ENCODE results near the gene C11orf98.
"Not testable (repeated sequence)": the region's sequence is repeated elsewhere in the genome, so short reads cannot be mapped to it uniquely, and the experiment has no call there.

Gene C11orf98

GRCh38 chr11:62687508-62688396 lies 22.7 kb upstream of the C11orf98 start:
- Histone ChIP-seq H3K4me2 (no peak overlapping the region), H3K9ac (no peak overlapping the region), H4K20me1 (no peaks in the 10 kb centered on the region), H3K27ac (no peak overlapping the region), H3K36me3 (peaks cover 34% of the 10 kb centered on the region), H3K27me3 (no peaks in the 10 kb centered on the region), H3K4me1 (no peaks in the 10 kb centered on the region), H3K4me3 (no peak overlapping the region), H3K9me3 (no peaks in the 10 kb centered on the region)
- no peak for TF ChIP-seq Cebpa-rat (IDR thresholded peaks at IDR 0.05)

DNA sequence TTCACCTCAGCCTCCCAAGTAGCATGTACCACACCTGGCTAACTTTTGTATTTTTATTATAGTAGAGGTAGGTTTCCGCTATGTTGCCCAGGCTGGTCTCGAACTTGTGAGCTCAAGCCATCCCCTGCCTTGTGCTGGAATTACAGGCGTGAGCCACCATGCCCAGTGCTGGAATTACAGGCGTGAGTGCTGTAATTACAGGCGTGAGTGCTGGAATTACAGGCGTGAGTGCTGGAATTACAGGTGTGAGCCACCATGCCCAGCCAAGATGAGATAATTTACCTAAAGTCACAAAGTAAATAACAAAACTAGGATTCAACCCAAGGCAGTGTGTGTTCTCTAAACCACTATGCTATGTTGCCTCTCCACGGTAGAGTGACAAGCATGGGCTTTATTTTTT lies 17.5 kb upstream of the C11orf98 start:
- H3K36me3 ChIP-seq, result peaks cover 5% of the 10 kb centered on the region
- H3K4me3 ChIP-seq, result no peak overlapping the region
- peaks cover 8% of the 10 kb centered on the region for H4K20me1 ChIP-seq
- no peak overlapping the region for H3K9ac ChIP-seq
- peaks cover 31% of the 10 kb centered on the region for H3K4me1 ChIP-seq
- H3K27me3 ChIP-seq, result no peaks in the 10 kb centered on the region
- no peak overlapping the region for H3K27ac ChIP-seq
- H3K9me3 ChIP-seq, result no peaks in the 10 kb centered on the region
- no peak overlapping the region for H3K4me2 ChIP-seq
- TF ChIP-seq Cebpa-rat (IDR thresholded peaks at IDR 0.05), result no peak

DNA sequence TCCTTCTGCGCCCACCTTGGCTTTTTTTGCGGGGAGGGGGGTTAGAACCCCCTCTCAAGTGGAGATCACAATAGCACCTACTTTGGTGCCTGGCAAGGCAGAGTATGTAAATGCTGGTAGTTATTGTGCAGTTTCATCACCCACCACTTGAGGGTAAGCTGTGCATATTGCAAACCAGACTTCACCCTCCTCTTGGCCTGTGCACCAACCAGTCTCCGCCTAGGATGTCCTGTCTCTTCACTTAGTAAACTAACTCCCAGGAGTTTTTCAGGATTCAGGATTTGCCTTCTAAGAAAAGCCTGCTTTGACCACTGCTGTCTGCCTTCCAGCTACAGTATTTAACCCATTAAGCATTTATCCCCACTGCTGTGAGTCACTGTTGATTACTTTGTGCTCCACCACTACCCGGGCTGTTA lies 15.8 kb upstream of the C11orf98 start:
- Histone ChIP-seq H3K4me3 (no peak overlapping the region), H3K27me3 (no peaks in the 10 kb centered on the region), H3K9me3 (no peaks in the 10 kb centered on the region), H3K9ac (no peak overlapping the region), H4K20me1 (peaks cover 23% of the 10 kb centered on the region), H3K4me2 (0 out of 2 replicates have a peak overlapping the region, but pooled peaks have one; percentile 94), H3K27ac (0 out of 2 replicates have a peak overlapping the region, but pooled peaks have one; percentile 5), H3K4me1 (peaks cover 41% of the 10 kb centered on the region), H3K36me3 (peaks cover 22% of the 10 kb centered on the region)
- no peak for TF ChIP-seq Cebpa-rat (IDR thresholded peaks at IDR 0.05)

DNA sequence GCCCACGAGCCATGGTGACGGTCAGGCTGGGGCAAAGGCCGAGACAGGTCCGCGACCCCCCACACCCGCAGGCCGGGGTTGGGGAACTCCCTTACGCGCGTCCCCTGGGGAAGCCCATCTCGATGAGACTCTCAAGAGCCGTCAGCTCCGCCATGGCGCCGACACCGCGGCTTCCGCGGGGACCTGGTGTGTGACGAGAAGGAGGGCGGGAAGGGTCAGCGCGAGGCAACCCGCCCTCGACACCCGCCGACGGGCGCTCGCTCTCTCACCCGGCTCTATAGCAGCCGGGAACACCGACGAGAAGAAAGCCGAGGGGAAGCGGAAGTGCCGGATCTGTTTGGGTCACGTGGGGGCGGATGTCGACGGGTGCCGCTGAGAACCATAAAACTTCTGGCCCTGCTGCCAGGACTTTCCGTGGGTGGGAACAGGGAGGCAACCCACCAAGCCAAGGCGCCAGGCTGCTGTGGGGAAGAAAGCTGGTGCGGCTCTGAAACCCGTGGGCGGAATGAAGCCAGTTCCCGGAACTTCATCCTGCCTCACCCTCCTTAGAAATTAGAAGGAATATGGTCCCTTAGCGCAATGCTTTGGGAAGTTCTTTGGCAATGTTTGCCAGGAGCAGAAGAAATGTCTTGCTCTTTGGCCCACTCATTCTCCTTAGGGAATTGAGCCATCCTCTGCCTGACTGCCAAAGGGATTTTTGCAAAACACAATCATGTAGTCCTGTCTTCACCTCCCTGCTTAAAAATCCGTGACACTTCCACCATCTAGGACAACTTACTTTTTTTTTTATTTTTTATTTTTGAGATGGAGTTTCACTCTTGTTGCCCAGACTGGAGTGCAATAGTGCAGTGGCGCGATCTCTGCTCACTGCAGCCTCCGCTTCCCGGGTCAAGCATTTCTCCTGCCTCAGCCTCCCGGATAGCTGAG lies 14.0 kb upstream of the C11orf98 start, which contains the start of gene UBXN1:
Gene UBXN1 (minus strand): TSS at position 304 of the 927 bp plus-strand sequence. CDS start 150 bp downstream, at position 154.
- H3K4me1 ChIP-seq, result peaks cover 41% of the 10 kb centered on the region
- peak within 1 kb of the TSS; percentile 93 for H3K9ac ChIP-seq
- peak within 1 kb of the TSS; percentile 94 for H3K4me2 ChIP-seq
- H3K27ac ChIP-seq, result peak within 1 kb of the TSS; percentile 92
- no peaks in the 10 kb centered on the region for H3K9me3 ChIP-seq
- no peak for TF ChIP-seq Cebpa-rat (IDR thresholded peaks at IDR 0.05)
- peak within 1 kb of the TSS; percentile 99 for H3K4me3 ChIP-seq
- peaks cover 40% of the 10 kb centered on the region for H3K36me3 ChIP-seq
- no peaks in the 10 kb centered on the region for H3K27me3 ChIP-seq
- peaks cover 23% of the 10 kb centered on the region for H4K20me1 ChIP-seq

DNA sequence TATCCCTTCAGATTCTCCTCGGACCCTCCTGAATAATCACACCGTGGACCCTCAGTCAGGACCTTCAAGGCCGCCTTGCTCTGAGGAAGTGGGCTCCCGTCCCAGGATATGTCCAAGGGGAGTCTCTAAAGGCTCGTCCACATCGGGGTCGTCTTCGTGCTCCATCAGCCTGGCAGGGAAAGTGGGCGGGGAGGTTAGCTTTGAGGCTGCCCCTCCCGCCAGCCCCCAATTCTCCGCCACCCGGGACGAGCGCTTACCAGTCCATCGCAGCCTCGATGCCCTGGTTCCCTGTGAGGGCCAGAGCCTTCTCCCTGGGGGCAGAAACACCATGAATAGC lies 13.4 kb upstream of the C11orf98 start:
- Histone ChIP-seq H4K20me1 (peaks cover 28% of the 10 kb centered on the region), H3K4me1 (peaks cover 48% of the 10 kb centered on the region), H3K4me2 (peak overlapping the region; percentile 94), H3K4me3 (peak overlapping the region; percentile 99), H3K9me3 (no peaks in the 10 kb centered on the region), H3K9ac (peak overlapping the region; percentile 93), H3K36me3 (peaks cover 46% of the 10 kb centered on the region), H3K27ac (peak overlapping the region; percentile 92), H3K27me3 (no peaks in the 10 kb centered on the region)
- TF ChIP-seq Cebpa-rat (IDR thresholded peaks at IDR 0.05), result no peak

DNA sequence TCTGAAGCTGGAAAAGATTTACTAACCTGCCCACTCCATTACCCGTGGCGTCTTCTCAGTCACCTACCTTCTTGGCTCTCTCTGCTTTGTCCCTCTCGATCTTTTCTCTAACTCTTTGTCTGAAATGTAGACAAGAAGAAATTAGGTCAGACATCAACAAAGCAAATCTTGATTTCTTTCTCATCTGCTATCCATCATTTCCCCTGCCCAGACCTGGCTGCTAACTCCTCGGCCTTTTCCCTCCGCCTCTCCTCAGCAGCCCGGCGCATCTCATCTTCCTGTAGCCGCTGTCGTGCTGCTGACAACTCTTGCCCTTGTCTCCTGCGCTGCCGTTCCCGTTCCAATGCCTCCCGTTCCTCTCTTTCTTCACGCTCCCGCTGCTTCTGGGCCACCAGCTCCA lies 12.7 kb upstream of the C11orf98 start:
- Histone ChIP-seq H3K9me3 (no peaks in the 10 kb centered on the region), H3K4me3 (peak overlapping the region; percentile 99), H3K27me3 (no peaks in the 10 kb centered on the region), H4K20me1 (peaks cover 34% of the 10 kb centered on the region), H3K9ac (peak overlapping the region; percentile 93), H3K4me1 (peaks cover 54% of the 10 kb centered on the region), H3K4me2 (peak overlapping the region; percentile 94), H3K27ac (no peak overlapping the region; the same call in 1 of the 2 replicates), H3K36me3 (peaks cover 53% of the 10 kb centered on the region)
- TF ChIP-seq Cebpa-rat (IDR thresholded peaks at IDR 0.05), result no peak

DNA sequence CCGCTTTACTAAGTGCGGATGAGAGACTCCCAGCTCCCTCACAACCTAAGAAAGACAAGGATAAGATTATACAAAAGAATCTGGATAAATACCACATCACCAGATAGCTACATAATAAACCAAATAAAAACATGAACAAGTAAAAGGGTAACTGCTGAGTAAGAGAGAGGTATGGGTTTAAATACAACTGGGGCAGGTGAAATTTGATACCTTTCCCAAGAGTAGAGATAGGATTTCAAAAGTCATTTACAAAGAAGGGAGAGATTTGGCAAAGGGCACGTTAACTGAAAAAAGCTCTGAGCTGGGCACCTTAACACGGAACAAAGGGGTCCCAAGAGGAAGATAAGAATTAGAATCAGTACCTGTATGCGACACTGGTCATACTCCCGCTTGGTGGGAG lies 12.1 kb upstream of the C11orf98 start:
- Histone ChIP-seq H3K27ac (no peak overlapping the region; the same call in 1 of the 2 replicates), H3K4me1 (peaks cover 60% of the 10 kb centered on the region), H3K36me3 (peaks cover 54% of the 10 kb centered on the region), H4K20me1 (peaks cover 38% of the 10 kb centered on the region), H3K4me2 (peak overlapping the region; percentile 94), H3K27me3 (no peaks in the 10 kb centered on the region), H3K9me3 (no peaks in the 10 kb centered on the region), H3K4me3 (peak overlapping the region; percentile 99), H3K9ac (peak overlapping the region; percentile 93)
- no peak for TF ChIP-seq Cebpa-rat (IDR thresholded peaks at IDR 0.05)

DNA sequence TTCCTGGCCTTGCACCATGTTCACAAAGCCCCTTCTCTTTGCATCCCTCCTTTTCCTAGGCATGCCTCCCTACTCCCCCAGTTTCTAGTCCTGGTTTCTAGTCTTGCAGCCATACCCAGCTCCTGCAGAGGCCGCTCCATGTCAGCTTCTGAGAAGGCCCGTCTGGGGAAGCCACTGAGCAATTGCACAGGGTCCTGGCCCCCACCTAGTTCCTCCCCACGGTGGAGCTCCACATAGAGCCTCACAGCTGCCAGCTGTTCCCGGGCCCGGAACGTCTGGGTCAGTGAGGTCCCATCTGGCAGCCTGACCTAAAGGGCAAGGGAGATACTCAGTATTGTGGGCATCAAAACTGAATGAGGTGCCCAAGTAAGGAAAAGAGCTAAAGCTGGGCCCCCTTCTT lies 11.7 kb upstream of the C11orf98 start:
- Histone ChIP-seq H3K27ac (no peak overlapping the region), H3K4me1 (peaks cover 60% of the 10 kb centered on the region), H3K4me2 (0 out of 2 replicates have a peak overlapping the region, but pooled peaks have one; percentile 94), H3K9me3 (no peaks in the 10 kb centered on the region), H3K9ac (peak overlapping the region; percentile 93; the same call in 1 of the 2 replicates), H3K4me3 (no peak overlapping the region), H4K20me1 (peaks cover 38% of the 10 kb centered on the region), H3K27me3 (no peaks in the 10 kb centered on the region), H3K36me3 (peaks cover 54% of the 10 kb centered on the region)
- TF ChIP-seq Cebpa-rat (IDR thresholded peaks at IDR 0.05), result no peak

- not testable (repeated sequence) for H3K9me3 ChIP-seq, H3K4me2 ChIP-seq, H3K27me3 ChIP-seq, H3K27ac ChIP-seq, H3K9ac ChIP-seq, H3K4me3 ChIP-seq
- Histone ChIP-seq H3K36me3 (peaks cover 54% of the 10 kb centered on the region), H3K4me1 (peaks cover 56% of the 10 kb centered on the region), H4K20me1 (peaks cover 38% of the 10 kb centered on the region)
These were observed 10.4 kb upstream of the C11orf98 start for GRCh38 chr11:62675415-62675814.

Data from BLaER1 (cell line).